Chondrocyte (in vitro differentiated cells): ENCODE measurements around the gene PRR13. TPM values are rescaled to one million over a fixed set of nuclear protein-coding genes. Genes with fewer than 3 reads are reported as not detected.

Experiments used
- DNase-seq: peaks from one replicate; pipeline ENCODE4 v3.0.0; 2021; ENCODE audit warnings: mixed read lengths, low spot score
- H3K27ac Mint-ChIP-seq: one replicate; pipeline ENCODE4 v1.8.0; 2021; ENCODE audit warnings: mild to moderate bottlenecking, moderate library complexity, mixed read lengths; ENCODE audit not compliant: unreplicated experiment
- H3K27me3 Mint-ChIP-seq: 2 replicates; pipeline ENCODE4 v1.8.0; 2021; ENCODE audit warnings: low read depth, mixed read lengths
- H3K36me3 Mint-ChIP-seq: 2 replicates; pipeline ENCODE4 v1.8.0; 2021; ENCODE audit warnings: low read depth, mixed read lengths
- H3K4me1 Mint-ChIP-seq: 2 replicates; pipeline ENCODE4 v1.8.0; 2021; ENCODE audit warnings: low read depth, mild to moderate bottlenecking, mixed read lengths
- H3K4me3 Mint-ChIP-seq: one replicate; pipeline ENCODE4 v1.8.0; 2021; ENCODE audit warnings: mild to moderate bottlenecking, moderate library complexity, mixed read lengths; ENCODE audit not compliant: unreplicated experiment
- H3K9me3 Mint-ChIP-seq: 2 replicates; pipeline ENCODE4 v1.8.0; 2021; ENCODE audit warnings: low read depth, mixed read lengths
- total RNA-seq: library from RNA; stranded (reverse); gene quantifications from 3 replicates; pipeline ENCODE4 v1.2.1, GENCODE V29; 2021
- TF ChIP-seq, protein P1 (sequence below): fragments of 200-600 bp; sonication (generic); IDR thresholded peaks from 2 replicates; pipeline ENCODE4 v1.5.0; 2021; ENCODE audit warnings: antibody characterized with exemption, mild to moderate bottlenecking, moderate library complexity

The PRR13 gene
- total RNA-seq, 1 donor from 2014 or later = 102 TPM

DNA sequence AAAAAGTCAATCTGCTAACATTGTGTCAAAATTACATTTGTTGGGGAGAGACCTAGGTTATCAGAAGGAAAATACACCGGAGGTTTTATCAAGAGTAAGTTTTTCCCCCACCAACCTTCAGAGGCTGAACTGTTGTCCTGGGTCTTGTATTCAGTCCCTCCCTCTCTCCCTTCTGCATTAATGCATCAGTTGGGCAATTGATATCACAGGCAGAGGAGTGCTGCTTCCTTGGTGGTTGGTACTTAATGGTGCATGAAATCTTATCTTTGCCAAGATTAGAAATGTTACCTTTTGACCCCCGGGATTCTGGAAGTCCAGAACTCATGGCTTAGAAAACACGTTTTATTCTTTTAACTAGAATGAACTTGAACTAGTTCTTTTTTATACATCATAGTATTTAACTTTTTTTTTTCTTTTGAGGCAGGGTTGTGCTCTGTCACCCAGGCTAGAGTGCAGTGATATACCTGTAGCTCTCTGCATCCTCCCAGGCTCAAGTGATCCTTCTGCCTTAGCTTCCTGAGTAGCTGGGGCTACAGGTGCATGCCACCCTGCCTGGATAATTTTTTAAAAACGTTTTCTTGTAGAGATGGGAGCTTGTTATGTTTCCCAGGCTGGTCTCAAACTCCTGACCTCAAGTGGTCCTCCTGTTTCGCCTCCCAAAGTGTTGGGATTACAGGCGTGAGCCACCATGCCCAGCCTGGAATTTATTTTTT is 15.3 kb downstream of the PRR13 start:
- Mint-ChIP-seq H3K4me1 (peaks cover 41% of the 10 kb centered on the region), H3K4me3 (no peak overlapping the region), H3K9me3 (no peaks in the 10 kb centered on the region), H3K27ac (peak overlapping the region; percentile 32), H3K36me3 (peaks cover 46% of the 10 kb centered on the region), H3K27me3 (no peaks in the 10 kb centered on the region)
- no peak for DNase-seq
- TF ChIP-seq, protein P1, sequence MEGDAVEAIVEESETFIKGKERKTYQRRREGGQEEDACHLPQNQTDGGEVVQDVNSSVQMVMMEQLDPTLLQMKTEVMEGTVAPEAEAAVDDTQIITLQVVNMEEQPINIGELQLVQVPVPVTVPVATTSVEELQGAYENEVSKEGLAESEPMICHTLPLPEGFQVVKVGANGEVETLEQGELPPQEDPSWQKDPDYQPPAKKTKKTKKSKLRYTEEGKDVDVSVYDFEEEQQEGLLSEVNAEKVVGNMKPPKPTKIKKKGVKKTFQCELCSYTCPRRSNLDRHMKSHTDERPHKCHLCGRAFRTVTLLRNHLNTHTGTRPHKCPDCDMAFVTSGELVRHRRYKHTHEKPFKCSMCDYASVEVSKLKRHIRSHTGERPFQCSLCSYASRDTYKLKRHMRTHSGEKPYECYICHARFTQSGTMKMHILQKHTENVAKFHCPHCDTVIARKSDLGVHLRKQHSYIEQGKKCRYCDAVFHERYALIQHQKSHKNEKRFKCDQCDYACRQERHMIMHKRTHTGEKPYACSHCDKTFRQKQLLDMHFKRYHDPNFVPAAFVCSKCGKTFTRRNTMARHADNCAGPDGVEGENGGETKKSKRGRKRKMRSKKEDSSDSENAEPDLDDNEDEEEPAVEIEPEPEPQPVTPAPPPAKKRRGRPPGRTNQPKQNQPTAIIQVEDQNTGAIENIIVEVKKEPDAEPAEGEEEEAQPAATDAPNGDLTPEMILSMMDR = no peak

DNA sequence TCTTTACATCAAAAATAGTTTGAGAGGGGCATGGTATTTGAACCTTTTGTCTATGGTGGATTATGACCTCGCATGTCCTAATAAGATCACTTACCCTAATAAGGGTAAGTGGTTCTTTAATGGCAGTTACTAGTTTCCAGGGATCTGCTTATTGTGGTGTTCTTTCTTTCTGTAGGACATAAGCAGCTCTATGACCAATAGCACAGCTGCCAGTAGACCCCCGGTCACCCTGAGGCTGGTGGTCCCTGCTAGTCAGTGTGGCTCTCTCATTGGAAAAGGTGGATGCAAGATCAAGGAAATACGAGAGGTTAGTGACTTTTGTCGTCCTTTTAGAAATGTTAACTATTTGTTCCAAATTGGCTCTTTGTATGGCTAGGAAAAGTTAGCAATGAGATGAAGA is 17.6 kb downstream of the PRR13 start:
- TF ChIP-seq, protein P1 = no peak
- peak overlapping the region; percentile 57 for H3K27ac Mint-ChIP-seq
- no peaks in the 10 kb centered on the region for H3K27me3 Mint-ChIP-seq
- peaks cover 38% of the 10 kb centered on the region for H3K4me1 Mint-ChIP-seq
- no peaks in the 10 kb centered on the region for H3K9me3 Mint-ChIP-seq
- H3K4me3 Mint-ChIP-seq = no peak overlapping the region
- H3K36me3 Mint-ChIP-seq = peaks cover 58% of the 10 kb centered on the region
- no peak for DNase-seq

DNA sequence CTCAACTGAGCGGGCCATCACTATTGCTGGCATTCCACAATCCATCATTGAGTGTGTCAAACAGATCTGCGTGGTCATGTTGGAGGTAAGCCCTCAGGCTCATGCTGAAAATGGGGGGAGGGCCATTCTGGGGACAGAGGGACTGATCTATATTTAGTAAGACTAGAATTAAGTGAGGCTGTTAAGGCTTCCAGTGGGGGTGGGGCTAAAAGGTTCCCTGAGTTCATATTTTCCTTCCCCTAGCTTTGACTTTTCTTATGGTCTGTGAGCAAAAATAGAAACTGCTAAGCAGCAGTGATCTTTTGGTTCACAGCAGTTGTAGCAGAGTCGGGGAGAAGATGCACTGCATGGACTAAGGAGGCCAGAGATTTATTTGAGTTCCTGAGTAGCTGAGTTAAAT is 19.5 kb downstream of the PRR13 start:
- H3K27ac Mint-ChIP-seq = peak overlapping the region; percentile 78
- TF ChIP-seq, protein P1 = no peak
- no peak overlapping the region for H3K4me3 Mint-ChIP-seq
- H3K9me3 Mint-ChIP-seq = no peaks in the 10 kb centered on the region
- peaks cover 57% of the 10 kb centered on the region for H3K36me3 Mint-ChIP-seq
- H3K4me1 Mint-ChIP-seq = peaks cover 29% of the 10 kb centered on the region
- DNase-seq = no peak
- H3K27me3 Mint-ChIP-seq = no peaks in the 10 kb centered on the region

DNA sequence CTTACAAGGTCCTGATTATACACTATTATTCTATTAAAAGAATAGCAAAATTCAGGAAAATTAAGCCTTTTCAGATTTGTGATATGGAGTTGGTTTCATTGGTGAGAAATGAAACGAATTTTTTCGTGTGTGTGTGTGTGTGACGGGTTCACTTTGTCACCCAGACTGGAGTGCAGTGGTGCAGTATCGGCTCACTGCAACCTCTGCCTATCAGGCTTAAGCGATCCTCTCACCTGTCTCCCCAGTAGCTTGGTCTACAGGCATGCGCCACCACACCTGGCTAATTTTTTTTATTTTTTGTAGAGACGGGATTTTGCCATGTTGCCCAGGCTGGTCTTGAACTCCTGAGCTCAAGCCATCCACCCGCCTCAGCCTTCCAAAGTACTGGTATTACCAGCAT is 20.1 kb downstream of the PRR13 start:
- DNase-seq = no peak
- H3K27ac Mint-ChIP-seq = peak overlapping the region; percentile 22
- no peaks in the 10 kb centered on the region for H3K9me3 Mint-ChIP-seq
- H3K36me3 Mint-ChIP-seq = peaks cover 60% of the 10 kb centered on the region
- peaks cover 29% of the 10 kb centered on the region for H3K4me1 Mint-ChIP-seq
- no peak overlapping the region for H3K4me3 Mint-ChIP-seq
- TF ChIP-seq, protein P1 = no peak
- no peaks in the 10 kb centered on the region for H3K27me3 Mint-ChIP-seq

DNA sequence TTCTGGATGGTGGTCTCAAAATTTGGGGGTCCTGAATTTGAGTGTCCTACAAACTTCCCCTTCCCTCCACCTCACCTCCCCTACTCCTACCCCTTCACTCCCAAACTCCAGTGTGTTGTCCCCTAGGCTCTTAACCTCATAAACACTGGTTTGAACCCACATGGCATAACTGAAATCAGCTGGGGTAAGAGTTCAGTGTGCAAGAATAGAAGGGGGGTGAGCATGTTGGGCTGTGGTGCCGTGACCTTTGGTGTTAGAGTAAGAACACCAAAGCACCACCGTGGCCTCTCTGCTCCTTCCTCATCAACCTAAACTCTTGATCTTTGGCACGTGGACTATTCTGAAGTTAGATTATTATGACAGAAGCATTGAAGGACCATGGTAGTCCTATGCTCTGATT is 21.4 kb downstream of the PRR13 start:
- H3K9me3 Mint-ChIP-seq = no peaks in the 10 kb centered on the region
- no peak overlapping the region for H3K27ac Mint-ChIP-seq
- H3K27me3 Mint-ChIP-seq = no peaks in the 10 kb centered on the region
- DNase-seq = no peak
- H3K4me3 Mint-ChIP-seq = no peak overlapping the region
- peaks cover 69% of the 10 kb centered on the region for H3K36me3 Mint-ChIP-seq
- TF ChIP-seq, protein P1 = no peak
- H3K4me1 Mint-ChIP-seq = peaks cover 29% of the 10 kb centered on the region
